ENCODE results near the gene NUBP1.

Gene NUBP1

GRCh38 chr16:10808850-10809249, 65.2 kb downstream of the NUBP1 start:
- DNase-seq = no peak

GRCh38 chr16:10809706-10810105, 66.1 kb downstream of the NUBP1 start:
- no peak for DNase-seq

DNA sequence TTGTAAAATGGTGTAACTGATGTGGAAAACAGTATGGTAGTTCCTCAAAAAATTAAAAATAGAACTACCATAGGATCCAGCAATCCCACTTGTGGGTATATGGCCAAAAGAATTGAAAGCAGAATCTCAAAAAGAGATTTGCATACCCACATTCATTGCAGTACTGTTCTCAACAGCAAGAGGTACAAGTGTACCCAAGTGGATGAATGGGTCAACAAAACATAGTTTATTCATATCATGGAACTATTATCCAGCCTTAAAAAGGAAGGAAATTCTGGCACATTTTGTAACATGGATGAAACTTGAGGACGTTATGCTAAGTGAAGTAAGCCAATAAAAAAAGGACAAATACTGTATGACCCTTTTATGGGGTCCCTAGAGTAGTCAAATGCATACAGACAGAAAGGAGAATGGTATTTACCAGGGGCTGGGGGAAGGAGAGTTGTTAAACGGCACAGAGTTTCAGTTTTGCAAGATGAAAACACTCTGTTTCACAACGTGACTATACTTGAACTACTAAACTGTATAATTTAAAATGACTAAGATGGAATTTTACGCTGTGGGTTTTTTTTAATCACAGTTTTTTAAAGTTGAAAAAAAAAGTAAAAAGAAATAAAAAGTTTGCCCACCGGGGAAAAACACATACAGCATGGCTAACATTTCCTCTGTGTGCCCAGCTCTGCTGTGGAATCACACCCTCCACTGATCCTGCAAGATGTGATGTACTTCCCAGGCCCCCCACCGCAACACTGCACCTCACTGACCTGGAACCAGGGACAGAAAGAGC, 68.9 kb downstream of the NUBP1 start:
- DNase-seq = peak; percentile 73

DNA sequence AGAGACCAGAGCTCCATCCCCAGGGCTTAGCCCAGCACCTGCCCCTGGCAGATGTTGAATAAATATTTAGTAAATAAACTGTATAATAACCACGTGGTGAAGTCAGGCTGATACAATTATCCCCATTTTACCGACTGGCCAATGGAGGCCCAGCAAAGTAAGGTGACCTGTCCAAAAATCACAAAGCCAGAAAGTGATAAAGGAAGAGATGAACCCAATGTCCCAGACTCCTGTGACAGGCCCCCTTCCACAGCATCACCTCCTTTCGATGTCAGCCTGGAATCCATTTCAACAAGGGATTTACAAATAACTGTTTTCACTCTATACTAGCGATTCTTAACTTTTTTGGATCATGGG, 69.4 kb downstream of the NUBP1 start:
- no peak for DNase-seq

DNA sequence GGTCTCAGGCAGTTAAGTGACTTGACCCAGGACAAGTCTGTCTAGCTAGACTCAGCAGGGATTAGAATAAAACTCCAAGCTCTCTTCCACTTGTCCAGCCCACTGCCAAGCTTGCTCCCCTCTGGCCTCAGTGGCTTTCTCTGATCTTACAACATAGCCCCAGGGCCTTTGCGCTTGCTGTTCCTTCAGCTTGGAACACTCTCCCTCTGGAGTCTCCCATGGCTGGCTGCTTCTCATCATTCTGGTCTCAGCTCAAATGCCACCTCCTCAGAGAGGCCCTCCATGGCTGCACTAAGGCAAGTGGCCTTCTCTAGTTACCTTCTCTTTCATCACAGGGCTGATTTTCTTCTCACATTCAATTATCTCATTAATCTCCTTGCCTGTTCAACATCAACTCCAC, 73.9 kb downstream of the NUBP1 start:
- no peak for DNase-seq

- no peak for DNase-seq
Observed at GRCh38 chr16:10817963-10818941, 74.6 kb downstream of the NUBP1 start, which contains the start of gene TVP23A. TSS of gene TVP23A (minus strand) at chr16:10818794. CDS start at chr16:10818493, 301 bp downstream.

Data from activated CD4-positive, alpha-beta T cell treated with anti-CD3 and anti-CD28 coated beads, Interleukin-2, Interleukin-6, amounts not matched to agents 100 ng/mL and 50 ng/mL, durations not matched to agents 16 hours and 8 hours (primary cell).